ENCODE results near the gene CPA1.

The CPA1 gene

DNA sequence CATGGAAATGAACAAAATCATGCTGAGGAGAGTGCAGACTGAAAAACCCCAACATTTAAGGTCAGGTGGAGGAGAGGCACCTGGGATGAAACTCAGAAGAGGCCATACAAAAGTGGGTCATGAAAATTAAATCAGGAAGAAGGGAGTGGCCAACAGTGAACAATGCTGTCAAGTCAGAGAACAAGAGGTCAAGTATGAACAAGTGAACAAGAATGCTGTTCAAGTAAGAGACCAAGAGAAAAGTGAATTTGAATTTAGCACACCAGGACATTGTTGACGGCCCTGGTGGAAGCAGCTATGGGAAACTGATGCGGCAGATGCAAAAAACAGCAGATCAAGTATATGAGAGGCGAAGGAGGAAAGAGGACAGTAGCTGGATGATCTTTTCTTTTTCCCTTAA lies 52.6 kb downstream of the CPA1 start:
- DNase-seq: no peak

GRCh38 chr7:130433301-130433700 lies 53.0 kb downstream of the CPA1 start:
- no peak for DNase-seq

- peak; percentile 28 for DNase-seq
Measured at GRCh38 chr7:130435311-130435854, 55.1 kb downstream of the CPA1 start.

- DNase-seq: no peak
Measured at GRCh38 chr7:130436253-130436652, 56.0 kb downstream of the CPA1 start.

Measured in NCI-H2029 treated with DMSO at 0.1 percent for 48 hours (cell line).